NCI-H2081 treated with DMSO at 0.1 percent for 48 hours (cell line): ENCODE data around the gene CPEB3.
A peak's percentile ranks its signal among the peaks of the same experiment; 100 is the strongest.
"Not testable (repeated sequence)": the region's sequence is repeated elsewhere in the genome, so short reads cannot be mapped to it uniquely, and the experiment has no call there.

Source experiments
- DNase-seq: peaks from one replicate; lab custom pipeline; 2025; lab: John Stamatoyannopoulos, UW

CPEB3 gene

DNA sequence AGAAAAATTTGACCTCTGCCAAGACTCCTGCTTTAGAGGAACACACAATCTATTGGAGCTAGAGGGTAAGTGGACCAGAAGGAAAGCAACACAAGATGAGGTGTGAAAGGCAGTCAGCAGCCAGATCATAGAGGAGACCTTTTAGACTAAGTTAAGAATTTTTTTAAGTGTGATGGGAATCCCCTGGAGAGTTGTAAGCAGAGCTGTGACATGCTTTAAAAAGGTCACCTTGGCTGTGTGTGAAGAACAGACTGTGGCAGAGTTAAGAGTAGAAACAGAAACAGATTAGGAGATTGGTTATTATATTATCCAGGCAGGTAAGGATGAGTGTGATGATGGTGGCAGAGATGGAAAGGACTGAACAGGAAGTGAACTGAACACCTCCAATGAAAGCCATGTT lies 23.5 kb downstream of the CPEB3 start:
- no peak for DNase-seq

DNA sequence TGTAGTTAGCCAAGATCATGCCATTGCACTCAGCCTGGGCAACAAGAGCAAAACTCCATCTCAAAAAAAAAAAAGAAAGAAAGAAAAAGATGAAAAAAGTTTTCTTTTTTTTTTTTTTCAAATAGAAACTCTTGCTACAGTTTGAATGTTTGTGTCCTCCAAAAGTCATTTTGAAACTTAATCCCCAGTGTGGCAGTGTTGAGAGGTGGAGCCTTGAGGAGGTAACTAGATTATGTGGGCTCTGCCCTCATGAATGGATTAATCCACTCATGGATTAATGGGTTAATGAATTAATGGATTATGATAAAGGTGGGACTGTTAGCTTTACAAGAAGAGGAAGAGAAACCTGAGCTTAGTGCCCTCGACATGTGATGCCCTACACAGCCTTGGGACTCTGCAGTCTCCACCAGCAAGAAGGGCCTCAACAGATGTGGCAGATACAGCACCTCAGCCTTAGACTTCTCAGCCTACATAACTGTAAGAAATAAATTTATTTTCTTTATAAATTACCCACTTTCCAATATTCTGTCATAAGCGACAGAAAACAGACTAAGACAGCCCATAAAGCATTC lies 25.1 kb downstream of the CPEB3 start:
- no peak for DNase-seq

DNA sequence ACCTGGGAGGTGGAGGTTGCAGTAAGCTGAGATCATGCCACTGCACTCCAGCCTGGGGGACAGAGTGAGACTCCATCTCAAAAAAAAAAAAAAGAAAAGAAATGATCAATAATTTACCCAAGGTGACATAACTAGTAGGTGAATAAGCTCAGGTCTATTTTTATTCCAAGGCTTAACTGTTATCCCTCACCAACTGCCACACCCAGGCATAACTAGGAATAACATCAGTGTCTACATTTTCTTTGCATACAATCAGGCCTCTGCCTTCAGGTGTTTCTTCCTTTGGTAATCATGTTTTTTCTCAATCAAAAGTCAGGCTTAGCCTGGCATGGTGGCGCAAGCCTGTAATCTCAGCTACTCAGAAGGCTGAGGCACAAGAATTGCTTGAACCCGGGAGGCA lies 26.6 kb downstream of the CPEB3 start:
- no peak for DNase-seq

DNA sequence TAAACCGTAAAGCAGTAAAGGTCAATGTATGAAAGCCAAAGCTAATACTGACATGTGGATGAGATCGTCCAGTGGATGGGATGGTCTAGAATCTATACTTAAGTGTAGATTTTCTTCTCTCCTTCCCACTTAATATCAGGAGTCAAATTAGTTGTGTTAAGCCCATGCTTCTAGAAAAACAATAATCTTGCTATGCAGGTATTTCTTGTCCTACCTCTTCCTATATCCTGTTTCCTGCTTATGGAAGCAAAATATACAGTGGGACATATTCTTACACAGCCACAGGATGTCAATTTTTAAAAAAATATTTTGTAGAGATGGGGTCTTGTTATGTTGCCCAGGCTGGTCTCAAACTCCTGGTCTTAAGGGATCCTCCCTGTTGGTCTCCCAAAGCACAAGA lies 27.5 kb downstream of the CPEB3 start:
- no peak for DNase-seq

- no peak for DNase-seq
These were observed 42.3 kb downstream of the CPEB3 start for GRCh38 chr10:92248566-92248965.

GRCh38 chr10:92244796-92245195 lies 46.1 kb downstream of the CPEB3 start:
- no peak for DNase-seq

DNA sequence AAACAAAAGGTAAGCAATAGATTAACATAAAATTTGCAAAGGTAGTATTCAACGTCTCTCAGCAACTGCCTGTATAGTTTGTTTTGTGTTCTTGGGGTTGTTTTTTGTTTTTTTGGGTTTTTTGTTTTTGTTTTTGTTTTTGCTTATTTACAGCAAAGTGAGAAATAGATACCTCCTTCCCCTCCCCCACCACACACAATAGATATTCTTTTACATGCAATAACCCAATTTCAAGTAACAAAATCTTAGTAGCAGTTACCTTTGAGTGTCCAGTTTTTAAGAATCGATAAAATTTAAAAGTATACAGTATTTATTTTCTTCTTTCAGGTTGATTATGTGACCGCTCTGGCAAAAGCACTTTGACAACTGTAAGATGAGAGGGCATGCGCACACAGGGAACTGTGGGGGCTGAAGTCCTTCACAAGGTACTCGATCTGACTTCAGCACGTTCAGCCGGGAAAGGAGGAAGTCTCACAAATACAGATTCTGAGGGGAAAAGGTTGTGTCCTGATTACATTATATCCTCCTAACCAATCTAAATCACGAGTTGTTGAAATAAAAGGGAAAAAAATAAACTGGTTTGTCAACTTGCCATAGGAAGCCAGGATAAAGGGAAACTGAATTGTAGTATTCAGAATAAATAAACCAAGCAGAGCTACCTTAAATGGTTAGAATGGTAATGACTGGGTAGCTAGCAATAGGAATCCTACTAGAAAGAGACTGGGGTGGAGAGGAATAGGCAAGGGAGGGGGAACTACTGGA lies 47.8 kb downstream of the CPEB3 start:
- peak; percentile 25 for DNase-seq

DNA sequence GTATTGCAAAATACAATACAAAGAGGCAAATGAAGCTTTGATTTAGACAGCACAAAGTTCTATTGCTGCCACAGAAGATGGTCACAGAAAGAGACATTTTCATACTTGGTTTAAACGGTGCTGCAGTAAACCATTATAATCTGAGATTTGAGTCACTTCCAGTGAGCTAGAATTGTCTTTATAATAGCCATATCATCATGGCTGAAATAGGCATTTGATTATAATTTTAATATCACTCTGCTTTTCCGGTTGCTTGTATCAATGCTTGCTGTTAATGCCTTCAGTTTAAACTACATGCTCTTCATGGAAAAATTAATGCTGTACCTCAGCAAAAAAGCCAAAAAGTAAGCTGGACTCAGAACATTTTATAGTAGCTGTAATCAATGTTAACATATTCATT lies 48.5 kb downstream of the CPEB3 start:
- DNase-seq = no peak

DNA sequence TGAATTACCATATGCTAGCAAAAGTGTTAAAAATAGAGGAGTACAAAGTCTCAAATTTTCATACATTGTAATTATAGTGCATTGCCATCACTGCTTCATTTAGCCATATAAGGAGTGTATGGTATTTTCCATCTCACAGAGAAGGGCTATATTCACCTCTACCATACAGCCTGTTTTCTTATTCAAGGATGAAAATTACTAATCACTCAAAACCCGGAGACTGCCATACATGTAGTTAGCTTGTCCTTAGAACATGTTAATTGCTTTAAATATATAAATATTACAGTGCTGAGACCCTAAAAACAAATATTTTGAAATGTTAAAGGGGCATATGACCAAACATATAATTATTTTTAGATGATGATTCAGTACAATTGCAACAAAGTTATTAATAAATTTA lies 49.4 kb downstream of the CPEB3 start:
- DNase-seq = no peak

DNA sequence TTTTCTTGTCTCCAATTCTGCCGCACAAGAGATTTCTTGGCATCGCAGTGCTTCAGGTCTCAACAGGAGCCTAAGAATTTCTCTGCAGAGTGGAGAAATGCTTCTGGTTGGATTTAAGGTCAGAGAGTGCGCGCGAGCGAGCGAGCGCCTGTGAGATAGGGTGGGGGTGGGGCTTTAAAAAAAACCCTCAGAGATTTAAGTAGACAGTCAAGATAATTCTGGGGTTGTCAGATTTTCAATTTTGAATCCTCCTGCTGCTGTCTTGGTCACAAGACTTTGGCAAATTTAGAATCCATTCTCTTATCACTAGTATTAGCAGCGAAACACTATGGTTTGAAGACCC lies 49.7 kb downstream of the CPEB3 start:
- DNase-seq = no peak

GRCh38 chr10:92240289-92241157 lies 50.4 kb downstream of the CPEB3 start:
- DNase-seq = peak; percentile 36

DNA sequence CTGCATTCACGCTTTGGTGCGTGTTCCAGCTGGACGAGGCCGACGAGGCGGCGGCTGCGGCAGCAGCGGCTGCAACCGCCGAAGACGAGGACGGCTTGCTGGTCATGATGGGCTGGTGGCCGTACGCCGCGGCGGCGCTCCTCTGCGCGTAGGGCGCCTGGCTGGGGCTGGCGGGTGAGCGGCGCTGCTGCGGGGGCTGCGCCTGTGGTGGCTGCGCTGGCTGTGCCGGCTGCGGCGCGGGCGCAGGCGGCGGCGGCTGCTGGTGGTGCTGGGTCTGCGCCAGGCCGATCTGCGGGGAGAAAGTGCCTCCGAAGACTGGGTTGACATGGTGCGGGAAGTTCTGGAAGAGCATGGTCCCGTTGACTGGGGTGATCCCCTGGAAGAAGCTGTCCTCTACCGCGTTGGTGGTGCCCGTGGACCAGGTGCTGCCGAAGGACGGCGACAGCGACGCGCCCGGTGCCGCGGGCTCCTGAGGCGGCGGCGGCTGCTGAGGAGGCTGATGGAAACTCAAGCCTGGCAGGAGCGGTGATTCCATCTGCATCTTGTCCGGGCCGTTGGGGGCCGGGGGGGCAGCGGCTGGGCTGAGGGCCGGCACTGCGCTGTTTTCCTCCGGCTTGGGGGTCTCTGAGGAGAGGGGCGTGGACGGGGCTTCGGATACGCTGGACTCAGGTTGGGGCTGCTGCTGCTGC lies 51.1 kb downstream of the CPEB3 start:
- no peak for DNase-seq

GRCh38 chr10:92239151-92239599 lies 51.7 kb downstream of the CPEB3 start:
- DNase-seq = no peak

- no peak for DNase-seq
These were observed 52.2 kb downstream of the CPEB3 start for GRCh38 chr10:92238586-92239098.

DNA sequence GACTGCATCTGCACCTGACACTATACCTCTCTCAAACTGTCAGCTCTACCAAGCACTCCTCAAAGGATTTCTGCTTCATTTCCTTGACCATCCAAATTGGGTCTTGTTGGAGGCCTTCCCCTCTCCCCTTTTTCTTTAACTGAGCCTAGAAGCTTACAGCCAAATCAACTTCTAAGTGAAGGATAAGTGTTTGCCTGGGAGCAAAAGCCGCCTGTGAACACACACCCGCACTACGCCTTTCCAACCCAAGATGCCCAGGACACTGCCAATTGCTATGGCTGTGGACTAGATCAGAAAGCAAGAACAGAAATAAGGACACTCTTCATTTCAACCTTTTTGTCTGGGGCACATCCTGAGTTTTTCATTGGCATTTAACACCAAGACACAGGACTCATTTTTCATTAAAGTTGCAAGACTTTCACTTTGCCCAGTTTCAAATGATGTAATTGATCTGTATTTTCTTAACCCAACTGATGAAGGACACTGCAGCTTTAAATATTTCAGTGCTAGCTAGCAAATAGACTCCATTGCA lies 52.8 kb downstream of the CPEB3 start:
- no peak for DNase-seq

DNA sequence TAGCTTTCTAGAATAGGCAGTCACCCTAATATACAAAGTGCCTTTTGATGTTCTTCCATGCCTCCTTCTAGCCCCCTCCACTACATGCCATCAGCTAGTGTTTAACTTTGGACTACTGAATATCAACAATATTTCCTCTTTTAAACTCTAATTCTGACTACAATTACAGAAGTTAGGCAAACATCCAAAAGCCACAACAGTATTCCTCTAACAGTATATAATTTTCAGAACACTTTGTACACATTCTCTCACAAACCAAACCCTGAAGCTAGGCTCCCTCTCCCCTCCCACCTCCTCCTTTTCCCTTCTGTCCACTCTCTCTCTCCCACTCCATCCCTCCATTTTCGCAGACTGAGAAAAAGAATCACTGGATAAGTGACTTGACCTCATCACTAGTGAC lies 59.7 kb downstream of the CPEB3 start:
- DNase-seq = no peak

GRCh38 chr10:92222603-92223262 lies 68.1 kb downstream of the CPEB3 start:
- DNase-seq = no peak

DNA sequence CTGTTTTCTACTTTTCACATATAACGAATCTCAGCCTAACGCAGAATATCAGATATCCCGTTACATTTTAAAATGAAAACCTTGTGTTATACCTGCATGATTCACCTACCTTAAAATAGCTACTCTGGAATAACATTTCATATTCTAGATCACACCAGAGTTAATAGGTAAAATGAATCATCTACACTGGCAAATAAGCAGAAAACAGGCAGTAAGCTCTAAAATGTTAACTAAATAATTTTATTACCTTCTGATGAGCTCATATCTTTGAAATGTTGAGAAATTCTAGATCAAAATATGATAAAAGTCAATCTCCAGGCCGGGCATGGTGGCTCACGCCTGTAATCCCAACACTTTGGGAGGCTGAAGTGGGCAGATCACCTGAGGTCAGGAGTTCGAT lies 71.3 kb downstream of the CPEB3 start:
- no peak for DNase-seq

GRCh38 chr10:92218569-92218968 lies 72.3 kb downstream of the CPEB3 start:
- no peak for DNase-seq

DNA sequence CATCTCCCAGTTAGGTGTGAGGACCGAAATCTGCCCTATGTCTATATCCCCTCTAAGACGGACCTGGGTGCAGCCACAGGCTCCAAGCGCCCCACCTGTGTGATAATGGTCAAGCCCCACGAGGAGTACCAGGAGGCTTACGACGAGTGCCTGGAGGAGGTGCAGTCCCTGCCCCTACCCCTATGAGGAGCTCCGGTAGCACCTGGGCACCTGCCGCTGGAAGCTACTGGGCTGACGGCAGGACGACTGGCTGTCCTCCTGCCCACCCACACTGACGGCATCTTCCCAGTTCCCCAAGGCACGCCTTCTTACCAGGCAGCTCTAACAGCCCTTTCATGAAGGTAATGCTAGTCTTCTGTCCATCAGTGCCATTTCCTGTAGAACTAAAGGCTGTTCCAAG lies 74.3 kb downstream of the CPEB3 start:
- not testable (repeated sequence) for DNase-seq

- not testable (repeated sequence) for DNase-seq
These were observed 75.7 kb downstream of the CPEB3 start for GRCh38 chr10:92215222-92215621.
